Measurements from ENCODE around the gene KIAA0319L.

DNA sequence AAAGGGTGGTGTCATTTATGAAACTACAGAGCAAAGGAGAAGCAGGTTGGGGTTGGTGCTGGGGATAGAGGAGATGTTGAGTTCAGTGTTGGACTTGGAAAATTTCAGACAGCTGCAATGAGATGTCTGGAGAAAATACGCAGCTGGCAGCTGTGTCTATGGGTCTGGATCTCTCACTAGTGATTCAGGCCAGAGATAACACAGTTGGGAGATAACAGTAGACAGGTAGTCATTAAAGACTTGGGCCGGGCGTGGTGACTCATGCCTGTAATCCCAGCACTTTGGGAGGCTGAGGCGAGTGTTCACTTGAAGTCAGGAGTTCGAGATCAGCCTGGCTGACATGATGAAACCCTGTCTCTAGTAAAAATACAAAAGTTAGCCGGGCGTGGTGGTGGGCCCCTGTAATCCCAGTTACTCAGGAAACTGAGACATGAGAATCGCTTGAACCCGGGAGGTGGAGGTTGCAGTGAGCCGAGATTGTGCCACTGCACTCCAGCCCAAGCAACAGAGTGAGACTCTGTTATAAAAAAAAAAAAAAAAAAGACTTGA is 13.5 kb upstream of the KIAA0319L start:
- TF ChIP-seq EZH2phosphoT487 (IDR thresholded peaks at IDR 0.05; ENCODE audit: borderline replicate concordance, low read depth, low read length), result no peak
- TF ChIP-seq, protein P1, sequence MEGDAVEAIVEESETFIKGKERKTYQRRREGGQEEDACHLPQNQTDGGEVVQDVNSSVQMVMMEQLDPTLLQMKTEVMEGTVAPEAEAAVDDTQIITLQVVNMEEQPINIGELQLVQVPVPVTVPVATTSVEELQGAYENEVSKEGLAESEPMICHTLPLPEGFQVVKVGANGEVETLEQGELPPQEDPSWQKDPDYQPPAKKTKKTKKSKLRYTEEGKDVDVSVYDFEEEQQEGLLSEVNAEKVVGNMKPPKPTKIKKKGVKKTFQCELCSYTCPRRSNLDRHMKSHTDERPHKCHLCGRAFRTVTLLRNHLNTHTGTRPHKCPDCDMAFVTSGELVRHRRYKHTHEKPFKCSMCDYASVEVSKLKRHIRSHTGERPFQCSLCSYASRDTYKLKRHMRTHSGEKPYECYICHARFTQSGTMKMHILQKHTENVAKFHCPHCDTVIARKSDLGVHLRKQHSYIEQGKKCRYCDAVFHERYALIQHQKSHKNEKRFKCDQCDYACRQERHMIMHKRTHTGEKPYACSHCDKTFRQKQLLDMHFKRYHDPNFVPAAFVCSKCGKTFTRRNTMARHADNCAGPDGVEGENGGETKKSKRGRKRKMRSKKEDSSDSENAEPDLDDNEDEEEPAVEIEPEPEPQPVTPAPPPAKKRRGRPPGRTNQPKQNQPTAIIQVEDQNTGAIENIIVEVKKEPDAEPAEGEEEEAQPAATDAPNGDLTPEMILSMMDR (conservative IDR thresholded peaks at IDR 0.05; ENCODE audit: low read length), result no peak

Measured in OCI-LY7 (cell line).